GM21528 (cell line): ENCODE data around the gene TOB1.

Experiments
- ATAC-seq: cut with Tn5 transposase; IDR thresholded peaks from one replicate; pipeline ENCODE4 v1.9.1; 2021; ENCODE audit warnings: mild to moderate bottlenecking, moderate library complexity; ENCODE audit not compliant: unreplicated experiment, low FRiP score

TOB1 gene

DNA sequence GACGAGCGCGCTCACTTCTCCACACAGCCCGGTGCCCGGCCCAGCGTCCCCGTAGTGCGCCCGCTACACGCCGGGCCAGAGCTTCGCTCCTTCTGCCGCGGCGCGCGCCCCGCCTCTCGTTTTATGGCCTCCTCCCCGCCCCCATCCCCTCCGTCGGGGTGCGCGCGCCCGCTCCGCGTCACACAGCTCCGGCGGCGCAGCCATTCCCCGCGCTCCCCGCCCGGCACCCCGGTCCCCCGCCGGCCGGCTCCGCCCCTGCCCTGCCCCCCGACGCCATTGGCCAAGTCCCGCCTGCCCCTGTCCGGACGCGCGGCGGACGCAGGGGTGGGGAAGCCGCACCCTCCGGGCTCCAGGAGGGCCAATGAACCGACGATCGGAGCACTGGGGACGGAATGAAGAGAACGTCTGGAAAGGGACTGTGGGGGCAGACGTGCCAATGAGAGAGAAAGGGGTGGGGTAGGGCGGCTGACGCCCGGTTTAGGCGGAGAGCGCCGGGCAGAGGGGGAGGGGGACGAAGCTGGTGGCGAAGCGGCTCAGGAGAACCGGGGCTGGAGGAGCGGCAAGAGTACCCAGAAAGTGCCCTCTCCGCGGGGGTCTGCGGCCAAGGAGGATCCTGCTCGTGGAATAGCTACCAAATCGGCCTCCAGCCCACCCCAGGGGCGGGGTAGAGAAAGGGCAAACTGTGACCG, at the start of gene TOB1:
Gene TOB1, minus strand, starts transcription at position 94 of the 689 bp plus-strand sequence. CDS start 2,337 bp downstream, outside the sequence.
- ATAC-seq: peak; percentile 61

GRCh38 chr17:50914505-50915063, 48.4 kb upstream of the TOB1 start:
- ATAC-seq: no peak

GRCh38 chr17:50913120-50913519, 47.0 kb upstream of the TOB1 start:
- ATAC-seq: no peak

DNA sequence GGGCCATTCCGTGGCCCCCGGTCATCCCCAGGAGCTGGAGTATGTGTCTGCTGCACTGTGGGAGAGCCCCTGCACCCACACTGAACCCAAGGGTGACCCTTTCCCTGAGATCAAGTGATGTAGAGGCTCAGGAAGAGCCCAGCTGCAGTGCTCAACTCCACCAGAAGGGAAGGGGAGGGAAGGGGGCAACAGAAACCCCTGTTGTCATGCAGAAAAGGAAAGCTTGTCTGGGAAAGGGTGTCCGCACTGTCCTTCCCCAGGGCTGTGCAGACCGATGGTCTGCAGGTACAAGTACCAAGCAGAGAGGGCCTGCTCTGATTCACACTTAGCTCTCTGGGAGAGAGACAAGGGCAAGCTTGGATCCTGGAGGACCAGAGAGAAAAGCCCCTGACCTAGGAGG, 45.7 kb upstream of the TOB1 start:
- ATAC-seq: no peak

GRCh38 chr17:50911450-50911849, 45.3 kb upstream of the TOB1 start:
- ATAC-seq: no peak

DNA sequence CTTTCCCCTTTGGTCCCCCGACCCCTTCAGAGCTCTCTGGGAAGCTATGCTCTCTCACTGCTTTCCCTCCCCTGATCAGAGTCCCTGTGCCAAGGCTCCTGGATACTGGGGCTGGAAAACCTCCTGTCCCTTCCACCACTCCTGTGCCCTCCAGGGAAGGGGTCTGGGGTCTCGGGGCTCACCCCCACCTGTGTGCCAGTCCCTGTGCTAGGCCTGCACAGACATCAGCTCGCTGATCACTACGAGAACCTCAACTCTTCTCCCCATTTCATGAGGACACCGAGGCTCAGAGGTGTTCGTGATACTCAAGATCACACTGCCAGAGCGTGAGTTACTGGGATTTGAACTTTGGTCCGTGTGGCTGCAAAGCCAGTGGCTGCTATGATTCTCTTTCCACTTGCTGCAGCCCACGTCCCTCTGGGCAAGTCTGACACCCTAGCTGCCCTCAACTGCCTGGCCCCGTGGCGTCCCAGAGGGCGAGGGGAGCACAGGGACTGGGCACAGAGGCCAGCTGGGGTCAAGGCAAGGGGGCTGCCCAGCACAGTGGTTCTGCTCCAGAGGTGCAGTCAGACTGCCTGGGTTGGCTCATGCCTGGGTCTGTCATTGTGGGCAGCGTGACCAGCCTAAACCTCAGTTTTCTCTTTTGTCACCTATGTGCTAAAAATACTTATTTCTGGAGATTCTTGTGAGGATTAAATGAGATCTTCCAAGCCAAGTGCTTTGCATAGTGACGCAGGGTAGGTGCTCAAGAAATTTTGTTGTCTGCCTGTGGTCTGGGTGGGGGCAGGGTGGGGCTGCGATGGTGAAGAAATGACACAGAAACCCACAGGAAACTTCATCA, 43.8 kb upstream of the TOB1 start:
- ATAC-seq: no peak

GRCh38 chr17:50908860-50909764, 43.0 kb upstream of the TOB1 start:
- ATAC-seq: no peak

- no peak for ATAC-seq
These were observed 42.1 kb upstream of the TOB1 start for GRCh38 chr17:50908140-50908859.

- no peak for ATAC-seq
These were observed 40.3 kb upstream of the TOB1 start for GRCh38 chr17:50906443-50906842.

GRCh38 chr17:50905460-50905803, 39.3 kb upstream of the TOB1 start:
- ATAC-seq: no peak

GRCh38 chr17:50904518-50905459, 38.6 kb upstream of the TOB1 start:
- no peak for ATAC-seq

GRCh38 chr17:50903604-50904517, 37.7 kb upstream of the TOB1 start:
- no peak for ATAC-seq

DNA sequence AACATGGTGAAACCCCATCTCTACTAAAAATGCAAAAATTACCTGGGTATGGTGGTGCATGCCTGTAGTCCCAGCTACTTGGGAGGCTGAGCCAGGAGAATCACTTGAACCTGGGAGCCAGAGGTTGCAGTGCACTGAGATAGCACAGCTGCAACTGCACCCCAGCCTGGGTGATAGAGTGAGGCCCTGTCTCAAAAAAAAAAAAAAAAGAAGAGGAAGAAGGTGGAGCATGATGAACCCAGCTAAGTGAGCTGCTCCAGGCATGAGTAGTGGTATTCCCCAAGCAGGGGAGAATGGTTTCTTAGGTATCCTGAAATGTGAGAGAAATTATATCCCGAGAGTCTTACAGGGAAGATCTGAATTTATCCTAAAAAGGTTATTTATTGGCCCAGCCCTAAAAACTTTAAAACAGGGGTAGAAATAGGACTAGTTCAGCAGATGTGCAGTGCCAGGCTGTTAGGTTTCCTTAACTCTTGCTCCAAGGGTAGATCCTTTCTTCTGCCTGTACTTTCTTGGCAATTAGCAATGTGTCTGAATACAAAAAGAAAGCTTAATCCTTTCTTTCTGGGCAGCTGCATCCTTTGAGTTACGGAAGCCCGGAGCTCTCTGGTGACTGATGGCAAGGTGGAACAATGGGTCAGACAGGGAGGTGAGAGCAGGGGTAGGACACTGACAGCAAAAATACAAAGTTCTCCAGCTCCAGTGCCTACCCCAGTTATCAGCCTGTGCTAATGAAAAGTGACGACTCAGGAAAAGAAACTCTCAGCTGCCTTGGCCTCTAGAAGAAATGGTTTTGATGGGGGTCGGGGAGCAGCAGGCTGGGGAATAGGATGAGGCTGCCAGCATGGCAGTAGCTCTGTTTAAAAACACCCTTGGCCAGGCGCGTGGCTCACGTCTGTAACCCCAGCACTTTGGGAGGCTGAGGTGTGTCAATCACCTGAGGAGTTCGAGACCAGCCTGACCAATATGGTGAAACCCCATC, 36.5 kb upstream of the TOB1 start:
- no peak for ATAC-seq

GRCh38 chr17:50900383-50900892, 34.3 kb upstream of the TOB1 start:
- no peak for ATAC-seq

GRCh38 chr17:50899559-50900319, 33.6 kb upstream of the TOB1 start:
- ATAC-seq: no peak

- no peak for ATAC-seq
These were observed 32.9 kb upstream of the TOB1 start for GRCh38 chr17:50899005-50899460.
